HG03159 (cell line): Measurements from ENCODE around the gene HDAC7.
"Not testable (repeated sequence)": the region's sequence is repeated elsewhere in the genome, so short reads cannot be mapped to it uniquely, and the experiment has no call there.

ENCODE experiments used
- ATAC-seq: cut with Tn5 transposase; IDR thresholded peaks from one replicate; pipeline ENCODE4 v1.9.1; 2021; ENCODE audit warnings: mild to moderate bottlenecking, moderate library complexity; ENCODE audit not compliant: unreplicated experiment

Gene HDAC7

GRCh38 chr12:47850153-47851084 lies 30.7 kb upstream of the HDAC7 start:
- no peak for ATAC-seq

DNA sequence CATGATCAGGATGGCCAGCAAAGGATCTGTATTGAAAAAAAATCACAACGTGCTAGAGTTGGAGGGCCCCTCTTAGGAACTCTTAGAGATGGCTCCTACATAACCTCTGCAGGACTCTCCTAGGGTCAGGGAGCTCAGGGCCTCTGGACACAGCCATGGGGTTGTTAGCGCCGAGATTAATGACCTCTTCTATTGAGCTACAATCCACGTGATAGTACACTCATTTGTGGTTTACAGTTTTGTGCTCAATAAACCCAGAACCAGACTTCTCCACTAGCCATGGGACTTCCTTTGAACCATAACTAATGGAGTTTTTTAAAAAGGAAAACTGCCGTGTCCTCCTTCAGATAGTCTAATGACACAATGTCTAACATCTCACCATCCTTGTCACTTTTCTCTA lies 29.6 kb upstream of the HDAC7 start:
- no peak for ATAC-seq

GRCh38 chr12:47848853-47849252 lies 29.1 kb upstream of the HDAC7 start:
- ATAC-seq, result no peak

- ATAC-seq, result no peak
Measured at GRCh38 chr12:47846294-47846996, 26.7 kb upstream of the HDAC7 start.

DNA sequence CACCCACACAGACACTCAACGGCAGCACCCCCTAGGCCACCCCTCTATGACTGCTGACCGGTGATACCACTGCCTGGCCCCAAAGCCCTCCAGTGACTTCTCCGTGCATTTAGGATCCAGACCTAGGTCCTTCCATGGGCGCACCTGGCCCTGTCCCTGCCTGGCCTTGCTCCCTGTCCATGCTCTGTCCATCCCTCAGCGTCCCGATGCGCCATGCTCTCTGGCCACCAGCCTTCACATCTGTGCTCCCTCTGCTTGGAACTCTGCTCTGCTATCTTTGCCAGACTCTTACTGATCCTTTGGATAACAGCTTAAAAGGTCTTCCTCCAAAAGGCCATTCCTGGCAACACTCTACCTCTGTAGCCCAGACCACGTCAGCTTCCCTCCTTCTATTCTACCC lies 25.4 kb upstream of the HDAC7 start:
- ATAC-seq, result no peak

GRCh38 chr12:47844264-47845019 lies 24.7 kb upstream of the HDAC7 start:
- ATAC-seq, result no peak

DNA sequence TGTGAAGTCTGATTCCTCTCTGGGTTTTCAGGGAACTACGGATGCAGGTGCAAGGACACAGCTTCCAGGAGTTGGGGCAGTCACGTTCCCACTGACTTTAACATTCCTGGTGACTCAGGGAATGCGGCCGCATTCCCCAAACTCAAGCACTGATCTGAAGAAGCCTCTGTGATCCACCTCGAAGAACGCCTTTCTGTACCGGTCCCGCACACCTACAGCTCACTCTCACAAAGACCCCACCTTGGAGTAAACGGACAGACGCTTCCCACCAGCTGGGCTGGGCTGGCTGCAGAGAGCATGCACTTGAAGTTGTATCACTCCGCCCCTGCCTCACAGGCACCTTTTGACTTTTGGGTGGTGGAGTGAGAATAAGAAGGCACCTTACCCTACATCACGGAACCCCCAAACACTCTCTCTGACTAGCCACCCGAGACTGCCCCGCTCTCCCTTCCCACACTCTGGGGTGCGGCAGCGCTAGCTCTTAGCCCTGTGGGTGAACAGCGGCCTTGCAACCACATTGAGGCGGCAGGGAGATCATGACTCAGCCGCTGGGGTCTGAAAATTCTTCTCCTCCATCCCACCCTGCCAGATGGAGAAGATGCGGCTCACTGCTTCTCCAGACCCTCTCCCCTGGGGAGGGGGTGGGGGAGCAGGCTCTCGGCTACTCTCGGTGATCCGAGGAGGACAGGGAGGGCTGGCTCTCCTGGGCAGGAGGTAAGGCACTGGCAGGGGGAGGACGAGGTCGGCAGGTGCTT lies 23.7 kb upstream of the HDAC7 start:
- ATAC-seq, result no peak

DNA sequence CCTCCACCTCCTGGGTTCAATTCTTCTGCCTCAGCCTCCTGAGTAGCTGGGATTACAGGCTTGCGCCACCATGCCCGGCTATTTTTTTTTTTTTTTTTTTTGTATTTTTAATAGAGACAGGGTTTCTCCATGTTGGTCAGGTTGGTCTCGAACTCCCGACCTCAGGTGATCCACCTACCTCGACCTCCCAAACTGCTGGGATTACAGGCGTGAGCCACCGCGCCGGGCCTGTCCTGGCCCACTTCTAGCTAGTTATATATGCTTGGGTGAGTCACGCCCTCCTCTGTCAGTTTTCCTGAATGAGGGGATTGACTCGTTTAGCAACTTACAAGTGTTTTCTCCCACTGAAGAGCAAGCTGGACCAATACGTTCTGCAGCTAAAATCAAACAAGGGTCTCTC lies 22.8 kb upstream of the HDAC7 start:
- not testable (repeated sequence) for ATAC-seq

GRCh38 chr12:47841910-47842309 lies 22.2 kb upstream of the HDAC7 start:
- ATAC-seq, result no peak

- no peak for ATAC-seq
Measured at GRCh38 chr12:47841501-47841900, 21.8 kb upstream of the HDAC7 start.

DNA sequence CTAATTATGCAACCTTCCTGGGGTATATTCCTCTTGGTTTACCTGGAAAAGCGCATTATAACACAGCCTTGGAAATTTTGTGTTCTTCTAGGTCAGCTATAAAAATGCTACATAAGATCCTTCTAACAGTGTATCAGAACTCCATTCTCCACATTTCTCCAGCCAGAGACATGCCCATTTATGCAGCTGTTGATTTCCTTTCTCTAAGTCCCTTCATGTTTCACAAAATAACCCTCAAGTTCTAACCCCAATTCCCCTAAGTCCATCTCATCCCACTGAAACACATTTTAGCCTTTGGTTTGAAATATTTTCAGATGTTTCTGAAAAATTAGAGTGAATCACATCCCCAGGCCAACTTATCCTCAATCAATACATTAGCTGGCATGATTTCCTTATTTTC lies 20.9 kb upstream of the HDAC7 start:
- no peak for ATAC-seq

GRCh38 chr12:47839214-47839876 lies 19.6 kb upstream of the HDAC7 start:
- no peak for ATAC-seq

DNA sequence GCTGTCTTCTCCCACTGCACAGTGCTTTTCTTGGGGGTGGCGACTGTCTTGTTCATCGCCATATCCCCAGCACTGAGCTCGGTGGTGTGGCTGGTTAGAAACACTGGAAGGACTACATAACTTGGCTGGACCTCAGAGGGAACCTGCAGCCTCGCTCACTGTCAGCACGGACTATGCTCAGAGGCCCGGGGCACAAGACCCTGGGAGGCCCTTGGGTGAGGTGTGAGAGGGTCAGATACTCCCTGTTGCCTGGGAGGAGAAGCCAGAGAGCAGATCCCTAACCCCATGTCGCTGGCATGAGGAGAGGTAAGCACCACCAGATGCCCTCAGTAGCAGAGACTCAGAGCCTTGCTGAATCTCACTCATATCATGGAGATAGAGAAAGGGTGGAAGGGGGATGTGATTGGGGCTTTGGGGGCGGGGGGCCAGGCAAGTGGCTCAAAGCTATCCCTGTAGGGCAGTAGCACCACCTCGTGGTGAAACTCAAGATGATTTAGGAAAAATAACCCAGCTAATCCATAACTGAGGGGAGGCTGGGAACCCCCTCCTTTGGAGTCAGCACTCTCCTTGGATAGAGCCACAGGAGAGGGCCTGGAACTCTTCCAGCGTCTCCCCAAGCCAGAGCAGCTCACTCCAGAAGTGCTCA lies 18.7 kb upstream of the HDAC7 start:
- ATAC-seq, result no peak

GRCh38 chr12:47837190-47838171 lies 17.8 kb upstream of the HDAC7 start:
- no peak for ATAC-seq

GRCh38 chr12:47835831-47836155 lies 16.1 kb upstream of the HDAC7 start:
- ATAC-seq, result no peak

DNA sequence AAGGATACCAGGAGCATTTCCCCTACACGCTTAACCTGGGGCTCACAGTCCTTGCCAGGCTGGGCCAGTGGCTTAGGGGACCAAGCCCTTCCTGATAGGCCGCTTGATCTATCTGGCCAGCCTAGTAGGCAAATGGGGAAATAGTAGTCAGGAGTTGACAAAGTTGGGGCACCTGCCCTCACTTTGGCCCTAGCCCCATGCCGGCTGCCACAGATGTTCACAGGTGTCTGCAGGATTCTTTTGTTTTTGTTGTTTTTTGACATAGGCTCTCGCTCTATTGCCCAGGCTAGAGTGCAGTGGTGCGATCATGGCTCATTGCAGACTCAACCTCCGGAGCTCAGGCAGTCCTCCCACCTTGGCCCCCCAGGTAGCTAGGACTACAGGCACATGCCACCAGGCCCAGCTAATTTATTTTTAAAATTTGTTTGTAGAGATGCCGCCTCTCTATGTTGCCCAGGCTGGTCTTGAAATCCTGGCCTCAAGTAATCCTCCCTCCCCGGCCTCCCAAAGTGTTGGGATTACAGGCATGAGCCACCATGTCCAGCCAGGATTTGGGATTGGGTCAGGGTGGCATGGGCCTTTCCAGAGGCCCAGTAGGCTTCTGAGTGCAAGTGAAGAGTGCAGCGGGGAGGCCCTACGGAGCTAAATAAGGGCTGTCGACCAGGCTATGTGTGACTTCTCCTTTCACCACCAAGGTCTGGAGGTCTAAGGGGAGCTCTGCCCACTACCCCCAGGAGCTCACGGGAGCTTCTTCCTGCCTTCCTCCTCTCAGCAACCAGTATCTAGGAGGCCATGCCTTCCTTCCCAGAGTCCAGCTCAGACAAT lies 15.5 kb upstream of the HDAC7 start:
- no peak for ATAC-seq

- ATAC-seq, result no peak
Measured at GRCh38 chr12:47834199-47834903, 14.6 kb upstream of the HDAC7 start.
